ENCODE measurements around the gene SCARF1.

Gene SCARF1

GRCh38 chr17:1598399-1599095, 47.0 kb downstream of the SCARF1 start:
- no peak for DNase-seq (ENCODE audit: low read depth, low spot score)

- DNase-seq (ENCODE audit: low read depth, low spot score) = no peak
Measured at GRCh38 chr17:1597861-1598342, 47.6 kb downstream of the SCARF1 start.

GRCh38 chr17:1593630-1593931, 52.0 kb downstream of the SCARF1 start:
- DNase-seq (ENCODE audit: low read depth, low spot score) = no peak

- no peak for DNase-seq (ENCODE audit: low read depth, low spot score)
Measured at GRCh38 chr17:1592751-1593629, 52.5 kb downstream of the SCARF1 start.

- no peak for DNase-seq (ENCODE audit: low read depth, low spot score)
Measured at GRCh38 chr17:1591474-1592090, 54.0 kb downstream of the SCARF1 start.

- no peak for DNase-seq (ENCODE audit: low read depth, low spot score)
Measured at GRCh38 chr17:1590747-1591473, 54.6 kb downstream of the SCARF1 start.

- DNase-seq (ENCODE audit: low read depth, low spot score) = no peak
Measured at GRCh38 chr17:1590029-1590746, 55.3 kb downstream of the SCARF1 start.

- no peak for DNase-seq (ENCODE audit: low read depth, low spot score)
Measured at GRCh38 chr17:1588821-1589585, 56.5 kb downstream of the SCARF1 start.

GRCh38 chr17:1584167-1584566, 61.4 kb downstream of the SCARF1 start:
- no peak for DNase-seq (ENCODE audit: low read depth, low spot score)
